ENCODE measurements around the gene CYP4F8.
"Not testable (repeated sequence)": the region's sequence is repeated elsewhere in the genome, so short reads cannot be mapped to it uniquely, and the experiment has no call there.

CYP4F8 gene

GRCh38 chr19:15644816-15645215, 29.8 kb downstream of the CYP4F8 start:
- DNase-seq, result no peak

- no peak for DNase-seq
These were observed 34.5 kb downstream of the CYP4F8 start for GRCh38 chr19:15649526-15649925.

GRCh38 chr19:15650123-15650522, 35.1 kb downstream of the CYP4F8 start:
- DNase-seq, result not testable (repeated sequence)

DNA sequence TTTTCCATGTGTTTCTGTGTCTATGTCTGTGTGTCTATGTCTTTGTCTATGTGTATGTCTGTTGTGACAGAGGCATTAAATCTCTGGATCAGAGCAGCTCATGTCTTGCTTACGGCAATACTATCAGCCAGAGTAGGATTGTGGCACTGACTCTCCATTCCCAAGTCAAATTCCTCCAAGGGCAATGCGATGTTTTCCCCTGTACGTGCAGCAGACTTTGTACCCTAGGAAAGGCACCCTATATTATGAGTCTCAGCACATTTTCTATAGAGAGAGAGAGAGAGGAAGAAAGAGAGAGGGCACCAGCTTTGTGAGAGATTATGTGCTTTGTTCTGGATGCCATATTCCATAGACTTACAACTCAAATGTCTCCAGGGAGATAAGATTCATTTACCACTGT, 36.8 kb downstream of the CYP4F8 start:
- DNase-seq, result no peak

GRCh38 chr19:15652559-15653278, 37.7 kb downstream of the CYP4F8 start:
- no peak for DNase-seq

DNA sequence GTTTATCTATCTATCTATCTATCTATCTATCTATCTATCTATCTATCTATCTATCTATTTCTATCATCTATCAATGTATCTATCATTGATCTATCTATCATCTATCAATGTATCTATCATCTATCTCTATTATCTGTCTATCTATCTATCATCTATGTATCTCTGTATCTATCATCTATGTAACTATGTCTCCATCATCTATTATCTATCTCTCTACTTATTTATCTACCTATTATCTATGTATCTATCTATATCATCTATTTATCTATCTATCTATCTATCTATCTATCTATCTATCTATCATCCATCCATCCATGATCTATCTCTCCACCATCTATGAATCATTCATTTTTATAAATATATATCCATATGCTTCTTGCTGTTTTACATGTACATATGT, 41.4 kb downstream of the CYP4F8 start:
- no peak for DNase-seq

- DNase-seq, result no peak
These were observed 48.2 kb downstream of the CYP4F8 start for GRCh38 chr19:15663247-15663646.

- no peak for DNase-seq
These were observed 51.2 kb downstream of the CYP4F8 start for GRCh38 chr19:15666186-15666585.

- no peak for DNase-seq
These were observed 51.9 kb downstream of the CYP4F8 start for GRCh38 chr19:15666883-15667282.

GRCh38 chr19:15669440-15669839, 54.4 kb downstream of the CYP4F8 start:
- no peak for DNase-seq

DNA sequence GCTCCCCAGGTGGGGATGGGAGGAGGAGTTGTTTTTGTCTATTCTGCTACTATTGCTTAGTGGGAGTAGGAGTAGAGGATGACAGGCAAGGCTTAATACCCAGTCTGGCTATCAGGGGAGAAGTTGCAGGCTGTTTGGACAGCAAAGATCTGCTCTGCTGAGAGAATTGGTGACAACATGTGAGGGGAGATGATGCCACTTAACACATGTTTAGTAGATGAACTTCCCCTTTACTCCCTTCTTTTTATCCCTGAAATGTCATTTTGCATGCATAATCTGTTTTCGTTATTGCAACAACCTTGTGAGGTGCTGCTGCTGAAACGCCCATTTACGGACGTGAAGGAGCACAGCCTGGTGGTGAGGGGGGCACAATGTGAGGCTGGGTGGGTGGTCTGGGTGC, 54.9 kb downstream of the CYP4F8 start:
- no peak for DNase-seq

DNA sequence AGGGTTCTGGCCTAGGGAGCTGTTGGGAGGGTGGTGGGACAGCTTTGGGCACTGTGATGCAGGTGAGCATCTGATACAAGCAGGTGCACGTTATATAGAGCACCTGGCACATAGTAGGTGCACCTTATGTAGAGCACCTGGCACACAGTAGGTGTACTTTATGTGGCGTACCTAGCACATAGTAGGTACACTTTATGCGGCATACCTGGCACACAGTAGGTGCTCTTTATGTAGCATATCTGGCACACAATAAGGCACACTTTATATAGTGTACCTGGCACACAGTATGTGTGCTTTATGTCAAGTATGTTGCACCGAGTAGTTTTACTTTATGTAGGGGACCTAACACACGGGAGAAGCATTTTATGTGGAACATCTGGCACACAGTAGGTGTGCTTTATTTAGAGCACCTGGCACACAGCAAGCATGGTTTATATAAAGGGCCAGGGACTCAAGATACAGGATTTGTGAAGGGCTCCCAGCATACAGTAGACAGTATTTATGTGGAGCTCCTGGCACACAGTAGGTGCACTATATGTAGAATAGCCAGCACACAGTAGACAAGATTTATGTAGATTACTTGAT, 56.3 kb downstream of the CYP4F8 start:
- DNase-seq, result no peak

- DNase-seq, result no peak
These were observed 57.0 kb downstream of the CYP4F8 start for GRCh38 chr19:15671891-15672579.

GRCh38 chr19:15672580-15673175, 57.7 kb downstream of the CYP4F8 start, which contains the start of gene CYP4F12:
Gene CYP4F12, plus strand, starts transcription at chr19:15673087. Its CDS starts 443 bp downstream, at chr19:15673530.
- DNase-seq, result peak; percentile 2

GRCh38 chr19:15673176-15673654, 58.2 kb downstream of the CYP4F8 start:
- DNase-seq, result no peak

- no peak for DNase-seq
These were observed 60.5 kb downstream of the CYP4F8 start for GRCh38 chr19:15675560-15675959.

DNA sequence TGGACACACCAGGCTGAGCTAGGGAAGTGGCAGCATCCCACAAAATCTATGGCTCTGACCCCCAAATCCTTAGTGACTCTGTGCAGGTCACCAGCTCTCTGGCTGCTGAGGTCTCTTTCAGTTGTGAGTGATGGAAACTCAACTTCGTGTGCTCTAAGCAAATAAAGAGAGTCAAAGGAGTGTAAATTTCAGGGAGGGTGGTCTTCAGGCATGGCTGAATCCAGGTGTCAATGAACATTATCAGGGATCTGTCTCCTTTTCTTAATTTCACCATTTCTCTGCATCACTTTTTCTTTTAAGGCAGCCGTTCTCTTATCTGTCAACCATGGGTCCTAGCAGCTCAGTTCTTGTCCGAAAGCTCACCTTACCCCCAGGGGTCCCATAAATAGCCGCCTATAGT, 64.1 kb downstream of the CYP4F8 start:
- no peak for DNase-seq

DNA sequence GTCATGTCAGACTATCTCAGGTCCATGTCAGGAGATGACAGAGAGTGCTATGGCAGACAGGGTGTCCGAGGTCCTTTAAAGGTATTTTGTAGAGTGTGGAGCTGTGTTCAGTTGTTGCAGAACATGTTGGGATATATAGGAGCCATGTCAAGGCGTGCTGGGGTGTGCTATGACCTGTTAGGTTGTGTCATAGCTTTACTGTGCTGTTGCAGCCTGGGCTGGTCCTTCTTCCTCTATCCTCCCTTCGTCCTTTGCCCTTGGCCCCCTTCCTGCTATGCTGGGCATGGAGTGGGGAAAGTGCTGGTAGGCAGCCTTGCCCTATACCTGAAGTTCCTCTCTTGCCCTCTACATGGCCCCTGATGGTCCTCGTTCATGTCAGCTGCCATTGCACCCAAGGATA, 64.8 kb downstream of the CYP4F8 start:
- DNase-seq, result not testable (repeated sequence)
